PC-3 (cell line): ENCODE data around the gene SAMD13.

Experiments used
- CTCF ChIP-seq: fragments of 300-600 bp; sonication (generic); conservative IDR thresholded peaks from 2 replicates; pipeline ENCODE4 v1.5.1; 2017; ENCODE audit warnings: antibody characterized with exemption, low read depth, mild to moderate bottlenecking, low read length
- EZH2 ChIP-seq: fragments of 300-600 bp; sonication (generic); IDR thresholded peaks from one replicate; pipeline ENCODE4 v1.6.1; 2017; ENCODE audit warnings: antibody characterized with exemption, mild to moderate bottlenecking, low read length; ENCODE audit not compliant: unreplicated experiment

DNA sequence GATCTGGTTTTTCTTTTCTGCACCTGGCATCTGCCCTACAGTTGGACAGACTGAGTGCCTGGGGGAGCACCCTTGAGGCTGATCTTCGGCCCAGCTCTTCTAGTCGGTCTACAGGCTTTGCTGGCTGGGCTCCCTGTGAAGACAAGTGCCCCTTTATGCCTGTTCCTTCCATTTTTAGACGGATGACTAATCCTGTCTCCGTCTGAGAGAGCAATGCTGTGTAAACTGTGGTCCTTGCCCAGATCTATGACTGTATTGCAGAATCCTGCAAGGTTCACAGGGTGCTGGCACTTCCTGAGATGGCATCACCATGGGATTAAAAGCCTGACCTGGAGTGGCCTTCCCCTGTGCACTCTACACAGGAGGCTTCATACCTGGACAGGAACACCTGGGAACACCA lies 47.6 kb upstream of the SAMD13 start:
- no peak for TF ChIP-seq CTCF
- TF ChIP-seq EZH2, result no peak
